HEK293T (cell line): ENCODE data around the gene TGFBR2.

Experiments
- ARNT ChIP-seq: fragments of 450-650 bp; IDR thresholded peaks from 2 replicates; pipeline ENCODE4 v1.6.1; 2017; ENCODE audit warnings: mild to moderate bottlenecking
- ELF4 ChIP-seq: fragments of 450-650 bp; IDR thresholded peaks from 2 replicates; pipeline ENCODE4 v1.6.1; 2017; ENCODE audit warnings: antibody characterized with exemption
- HDGF ChIP-seq: fragments of 450-650 bp; IDR thresholded peaks from 2 replicates; pipeline ENCODE4 v1.6.1; 2017; ENCODE audit warnings: antibody characterized with exemption, borderline replicate concordance
- NFRKB ChIP-seq: fragments of 450-650 bp; IDR thresholded peaks from 2 replicates; pipeline ENCODE4 v1.6.1; 2016; ENCODE audit warnings: mild to moderate bottlenecking, moderate library complexity
- TARDBP ChIP-seq: fragments of 450-650 bp; IDR thresholded peaks from 2 replicates; pipeline ENCODE4 v1.6.1; 2016

- no peak for TF ChIP-seq ARNT
- no peak for TF ChIP-seq TARDBP
- TF ChIP-seq NFRKB: no peak
- no peak for TF ChIP-seq HDGF
- no peak for TF ChIP-seq ELF4
Observed at GRCh38 chr3:30698549-30698948, 92.1 kb downstream of the TGFBR2 start.
